ENCODE results near the gene TMEM35A. TPM values are rescaled to one million over a fixed set of nuclear protein-coding genes. Genes with fewer than 3 reads are reported as not detected.

The TMEM35A gene
- total and polyA plus RNA-seq, 4 donors, result 0.02 to 0.08 TPM; not detected in 2

- H3K9ac ChIP-seq (ENCODE audit: low read depth in 1 of 2, low read length in 2 of 2), result no peak overlapping the region
- H3K4me3 ChIP-seq (ENCODE audit: low read depth in 1 of 3, low read length in 3 of 3), result no peak overlapping the region
- DNase-seq (ENCODE audit: low spot score), result no peak
- H3K27ac ChIP-seq (ENCODE audit: low read depth in 1 of 2, low read length in 2 of 2), result no peak overlapping the region
- no peaks in the 10 kb centered on the region for H3K4me1 ChIP-seq (ENCODE audit: control insufficient read depth in 4 of 4, insufficient read depth in 4 of 4, low read length in 3 of 4)
- TF ChIP-seq GABPA (IDR thresholded peaks at IDR 0.05 in 1 of 2, conservative IDR thresholded peaks at IDR 0.05 in 1 of 2), result no peak
- TF ChIP-seq JUND (IDR thresholded peaks at IDR 0.05), result no peak
- TF ChIP-seq YY1 (IDR thresholded peaks at IDR 0.05), result no peak
- no peak for TF ChIP-seq EGR1 (IDR thresholded peaks at IDR 0.05; ENCODE audit: low read depth in 2 of 2)
- TF ChIP-seq FOXA2 (IDR thresholded peaks at IDR 0.05), result no peak
- TF ChIP-seq TAF1 (conservative IDR thresholded peaks at IDR 0.05), result no peak
- no peaks in the 10 kb centered on the region for H3K36me3 ChIP-seq (ENCODE audit: control insufficient read depth in 4 of 4, insufficient read depth in 3 of 4, low read depth in 1 of 4, low read length in 3 of 4)
- H3K27me3 ChIP-seq (ENCODE audit: control insufficient read depth in 4 of 4, insufficient read depth in 4 of 4, low read length in 3 of 4), result no peaks in the 10 kb centered on the region
- H3K9me3 ChIP-seq (ENCODE audit: control insufficient read depth in 4 of 4, low read length in 3 of 4), result no peaks in the 10 kb centered on the region
Measured at GRCh38 chrX:101062176-101062575, 16.5 kb upstream of the TMEM35A start.

- TF ChIP-seq FOXA1 (IDR thresholded peaks at IDR 0.05) (no peak), JUND (IDR thresholded peaks at IDR 0.05) (no peak), EGR1 (IDR thresholded peaks at IDR 0.05; ENCODE audit: low read depth in 2 of 2) (no peak), RXRA (IDR thresholded peaks at IDR 0.05) (no peak), REST (IDR thresholded peaks at IDR 0.05) (no peak), CTCF (IDR thresholded peaks at IDR 0.05; ENCODE audit: low read depth, low read length, missing input control) (no peak), RAD21 (IDR thresholded peaks at IDR 0.05) (no peak), FOXA2 (IDR thresholded peaks at IDR 0.05) (no peak), HNF4G (IDR thresholded peaks at IDR 0.05) (no peak), TAF1 (conservative IDR thresholded peaks at IDR 0.05) (no peak), YY1 (IDR thresholded peaks at IDR 0.05) (no peak), MAX (IDR thresholded peaks at IDR 0.05) (no peak), ZBTB33 (IDR thresholded peaks at IDR 0.05) (no peak), HNF4A (conservative IDR thresholded peaks at IDR 0.05) (no peak), ATF3 (IDR thresholded peaks at IDR 0.05) (no peak), SP1 (IDR thresholded peaks at IDR 0.05) (no peak), NR2F2 (IDR thresholded peaks at IDR 0.05) (no peak), GABPA (IDR thresholded peaks at IDR 0.05 in 1 of 2, conservative IDR thresholded peaks at IDR 0.05 in 1 of 2) (no peak)
Measured at GRCh38 chrX:101071582-101071981, 7.1 kb upstream of the TMEM35A start.

More at GRCh38 chrX:101071582-101071981, 7.1 kb upstream of the TMEM35A start:
- no peak for DNase-seq (ENCODE audit: low spot score)
- Histone ChIP-seq H3K4me1 (ENCODE audit: control insufficient read depth in 4 of 4, insufficient read depth in 4 of 4, low read length in 3 of 4) (no peaks in the 10 kb centered on the region), H3K9me3 (ENCODE audit: control insufficient read depth in 4 of 4, low read length in 3 of 4) (no peaks in the 10 kb centered on the region), H3K36me3 (ENCODE audit: control insufficient read depth in 4 of 4, insufficient read depth in 3 of 4, low read depth in 1 of 4, low read length in 3 of 4) (no peaks in the 10 kb centered on the region), H3K27ac (ENCODE audit: low read depth in 1 of 2, low read length in 2 of 2) (no peak overlapping the region), H3K9ac (ENCODE audit: low read depth in 1 of 2, low read length in 2 of 2) (no peak overlapping the region), H3K27me3 (ENCODE audit: control insufficient read depth in 4 of 4, insufficient read depth in 4 of 4, low read length in 3 of 4) (no peaks in the 10 kb centered on the region), H3K4me3 (ENCODE audit: low read depth in 1 of 3, low read length in 3 of 3) (no peak overlapping the region)
- 74% methylated on average over 3 of the region's 3 CpGs for WGBS
